ENCODE results near the gene PLIN4. TPM values are rescaled to one million over a fixed set of nuclear protein-coding genes. Genes with fewer than 3 reads are reported as not detected.
A peak's percentile ranks its signal among the peaks of the same experiment; 100 is the strongest.
"Not testable (repeated sequence)": the region's sequence is repeated elsewhere in the genome, so short reads cannot be mapped to it uniquely, and the experiment has no call there.

PLIN4 gene
- total RNA-seq, 1 donor from 2014 or later: 27.1 TPM

DNA sequence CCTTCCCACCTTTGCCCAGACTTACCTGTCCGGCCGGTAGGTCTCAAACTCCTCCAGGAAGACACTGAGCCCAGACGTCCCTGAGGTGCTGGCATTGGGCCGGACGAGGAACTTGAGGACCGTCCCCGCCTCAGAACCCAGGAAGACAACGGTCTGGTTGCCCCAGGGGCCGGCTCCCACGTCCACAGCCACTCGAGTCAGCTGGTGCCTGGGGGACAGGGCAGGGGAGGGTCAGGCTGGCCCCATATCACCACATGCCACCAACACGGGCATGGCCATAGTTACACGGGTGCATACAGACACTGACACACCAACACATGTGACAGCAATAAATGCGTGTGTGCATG is 29.9 kb upstream of the PLIN4 start:
- no peak for DNase-seq (ENCODE audit: low spot score)

DNA sequence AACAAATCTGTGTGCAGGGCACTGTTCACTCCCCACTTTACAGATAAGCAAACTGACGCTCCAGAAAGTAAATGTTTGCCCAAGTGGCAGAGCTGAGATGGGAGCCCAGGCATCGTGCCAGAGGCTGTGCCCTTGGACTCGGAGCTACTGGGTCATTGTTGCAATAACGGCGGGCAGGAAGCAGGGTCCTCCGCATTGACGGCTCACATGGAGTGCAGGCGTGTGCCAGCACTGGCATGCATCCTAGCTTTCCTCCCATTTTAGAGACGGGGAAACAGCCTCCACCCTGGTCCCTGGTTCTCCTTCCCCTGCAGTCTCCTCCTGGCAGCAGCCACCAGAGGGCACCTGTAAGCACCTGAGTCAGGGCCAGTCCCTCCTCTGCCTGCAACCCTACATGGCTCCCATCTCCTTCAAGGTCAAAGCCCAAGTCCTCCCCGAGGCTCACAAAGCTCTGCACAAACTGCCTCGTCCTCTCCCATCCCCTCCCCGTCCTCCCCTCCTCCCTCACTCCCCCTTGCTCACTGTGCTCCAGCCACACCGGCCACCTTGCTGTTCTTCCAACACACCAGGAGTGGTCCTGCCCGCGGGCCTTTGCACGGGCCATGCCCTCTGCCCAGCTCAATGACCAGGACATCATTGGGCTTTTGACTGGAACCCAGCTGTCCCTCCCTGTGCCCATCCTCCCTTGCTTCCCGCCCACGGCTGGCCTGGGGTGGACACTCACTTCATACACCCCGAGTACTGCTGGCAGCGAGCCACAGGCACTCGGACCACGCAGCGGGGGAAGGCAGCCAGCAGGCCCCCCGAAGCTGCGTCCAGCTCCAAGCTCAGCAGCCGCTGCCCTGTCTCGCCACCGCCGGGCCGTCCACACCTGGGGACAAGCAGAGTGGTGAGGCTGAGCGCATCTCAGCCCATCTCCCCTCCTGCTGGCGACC is 29.3 kb upstream of the PLIN4 start:
- no peak for DNase-seq (ENCODE audit: low spot score)

DNA sequence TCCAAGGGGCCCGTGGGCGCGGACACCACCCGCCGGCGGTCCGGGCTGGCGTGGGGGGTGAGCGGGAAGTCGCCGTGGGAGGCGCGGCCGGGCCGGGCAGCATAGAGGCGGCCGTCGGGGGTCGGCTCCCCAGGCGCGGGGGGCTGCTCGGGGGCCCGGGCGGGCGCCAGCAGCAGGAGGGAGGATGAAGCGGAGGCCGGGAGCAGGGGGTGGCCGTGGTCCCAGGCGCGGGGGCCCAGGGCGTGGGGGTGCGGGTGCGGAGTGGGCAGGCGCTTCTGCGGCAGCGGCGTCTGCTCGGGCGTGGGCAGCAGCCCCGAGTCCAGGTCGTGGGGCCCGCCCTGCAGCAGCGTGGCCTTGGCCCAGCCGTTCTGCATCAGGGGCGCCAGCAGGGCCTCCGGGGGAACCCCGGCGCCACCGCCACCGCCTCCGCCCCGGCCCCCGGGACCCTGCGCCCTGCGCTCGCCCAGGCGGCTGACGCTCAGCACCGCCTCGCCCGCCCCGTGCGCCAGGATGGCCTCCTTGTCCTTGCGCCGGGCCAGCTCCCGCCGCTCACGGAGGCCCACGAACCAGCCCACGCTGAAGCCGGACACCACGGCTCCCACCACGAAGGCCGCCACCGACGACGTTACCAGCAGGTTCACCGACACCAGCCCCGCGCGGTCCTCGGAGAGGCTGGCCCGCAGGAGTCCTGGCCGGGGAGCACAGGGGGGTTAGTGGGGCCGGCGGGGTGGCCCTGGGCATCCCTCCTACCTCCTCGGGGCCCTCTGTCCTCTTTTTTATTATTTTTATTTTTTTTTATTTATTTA is 25.8 kb upstream of the PLIN4 start:
- no peak for DNase-seq (ENCODE audit: low spot score)

DNA sequence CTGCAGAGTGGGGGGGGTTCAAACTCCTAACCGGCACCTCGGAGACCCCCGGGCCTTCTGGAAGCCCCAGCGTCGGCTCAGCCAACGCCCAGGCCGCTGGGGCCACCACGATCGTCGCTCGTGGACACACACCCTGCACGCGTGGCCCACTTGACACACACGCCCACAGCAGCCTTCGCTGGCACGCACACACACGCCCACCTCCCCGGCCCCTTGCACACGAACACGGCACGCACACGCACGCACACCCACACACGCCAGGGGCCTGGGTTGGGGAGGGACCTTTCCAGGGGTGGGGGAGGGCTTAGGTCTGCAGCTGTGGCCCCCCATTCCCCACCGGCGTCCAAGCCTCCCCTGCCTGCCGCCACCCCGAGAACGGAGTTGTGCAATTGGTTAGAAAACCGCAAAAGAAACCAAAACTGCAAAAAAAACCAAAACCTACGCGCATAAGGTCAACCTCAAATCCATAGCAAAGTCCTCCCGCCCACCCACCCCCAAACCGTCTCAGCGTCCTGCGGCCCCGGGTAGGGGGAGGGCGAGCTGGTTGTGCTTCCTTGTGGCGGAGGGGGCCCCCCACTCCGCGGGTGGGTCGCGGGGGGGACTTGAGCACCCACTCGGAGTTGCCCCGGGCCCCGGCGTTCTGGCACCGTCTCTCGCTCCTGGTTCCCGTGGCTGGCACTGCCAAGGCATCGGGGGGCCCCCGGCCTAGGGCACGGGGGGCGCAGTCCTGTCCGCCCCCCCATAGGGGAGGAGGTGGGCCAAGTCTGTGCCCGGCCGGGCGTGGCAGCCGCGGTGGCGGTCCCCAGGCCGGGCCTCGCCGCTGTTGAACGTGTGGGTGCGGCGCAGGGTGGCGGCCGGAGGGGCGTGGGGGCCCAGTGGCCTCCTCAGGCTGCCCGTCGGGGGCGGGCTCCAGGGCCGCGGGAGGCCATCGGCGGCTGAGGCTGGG is 24.9 kb upstream of the PLIN4 start:
- no peak for DNase-seq (ENCODE audit: low spot score)

DNA sequence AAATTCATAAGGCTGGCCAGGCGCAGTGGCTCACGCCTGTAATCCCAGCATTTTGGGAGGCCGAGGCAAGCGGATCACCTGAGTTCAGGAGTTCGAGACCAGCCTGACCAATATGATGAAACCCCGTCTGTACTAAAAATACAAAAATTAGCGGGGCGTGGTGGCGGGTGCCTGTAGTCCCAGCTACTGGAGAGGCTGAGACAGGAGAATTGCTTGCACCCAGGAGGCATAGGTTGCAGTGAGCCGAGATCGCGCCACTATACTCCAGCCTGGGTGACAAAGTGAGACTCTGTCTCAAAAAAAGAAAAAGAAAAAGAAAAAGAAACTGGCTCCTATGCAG is 23.5 kb upstream of the PLIN4 start:
- not testable (repeated sequence) for DNase-seq (ENCODE audit: low spot score)

DNA sequence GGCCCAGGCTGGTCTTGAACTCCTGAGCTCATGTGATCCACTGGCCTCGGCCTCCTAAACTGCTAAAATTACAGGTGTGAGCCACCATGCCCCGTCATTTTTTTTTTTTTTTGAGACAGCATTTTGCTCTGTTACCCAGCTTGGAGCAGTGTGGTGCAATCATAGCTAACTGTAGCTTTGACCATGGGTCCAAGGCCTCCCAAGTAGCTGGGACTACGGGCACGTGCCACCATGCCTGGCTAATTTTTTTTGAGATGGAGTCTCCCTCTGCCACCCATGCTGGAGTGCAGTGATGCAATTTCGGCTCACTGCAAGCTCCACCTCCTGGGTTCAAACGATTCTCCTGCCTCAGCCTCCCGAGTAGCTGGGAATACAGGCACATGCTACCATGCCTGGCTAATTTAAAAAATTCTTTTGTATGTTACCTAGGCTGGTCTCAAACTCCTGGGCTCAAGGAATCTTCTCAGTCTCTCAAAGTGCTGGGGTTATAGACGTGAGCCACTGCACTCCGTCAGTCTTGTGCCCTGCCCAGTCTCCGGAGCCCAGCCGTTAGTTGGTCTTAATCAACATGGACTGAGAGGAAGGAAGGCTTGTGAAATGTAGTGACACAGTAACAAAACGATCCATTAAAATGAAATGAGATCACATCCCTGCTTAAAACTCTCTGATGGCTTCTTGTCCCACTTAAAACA is 23.0 kb upstream of the PLIN4 start:
- no peak for DNase-seq (ENCODE audit: low spot score)

DNA sequence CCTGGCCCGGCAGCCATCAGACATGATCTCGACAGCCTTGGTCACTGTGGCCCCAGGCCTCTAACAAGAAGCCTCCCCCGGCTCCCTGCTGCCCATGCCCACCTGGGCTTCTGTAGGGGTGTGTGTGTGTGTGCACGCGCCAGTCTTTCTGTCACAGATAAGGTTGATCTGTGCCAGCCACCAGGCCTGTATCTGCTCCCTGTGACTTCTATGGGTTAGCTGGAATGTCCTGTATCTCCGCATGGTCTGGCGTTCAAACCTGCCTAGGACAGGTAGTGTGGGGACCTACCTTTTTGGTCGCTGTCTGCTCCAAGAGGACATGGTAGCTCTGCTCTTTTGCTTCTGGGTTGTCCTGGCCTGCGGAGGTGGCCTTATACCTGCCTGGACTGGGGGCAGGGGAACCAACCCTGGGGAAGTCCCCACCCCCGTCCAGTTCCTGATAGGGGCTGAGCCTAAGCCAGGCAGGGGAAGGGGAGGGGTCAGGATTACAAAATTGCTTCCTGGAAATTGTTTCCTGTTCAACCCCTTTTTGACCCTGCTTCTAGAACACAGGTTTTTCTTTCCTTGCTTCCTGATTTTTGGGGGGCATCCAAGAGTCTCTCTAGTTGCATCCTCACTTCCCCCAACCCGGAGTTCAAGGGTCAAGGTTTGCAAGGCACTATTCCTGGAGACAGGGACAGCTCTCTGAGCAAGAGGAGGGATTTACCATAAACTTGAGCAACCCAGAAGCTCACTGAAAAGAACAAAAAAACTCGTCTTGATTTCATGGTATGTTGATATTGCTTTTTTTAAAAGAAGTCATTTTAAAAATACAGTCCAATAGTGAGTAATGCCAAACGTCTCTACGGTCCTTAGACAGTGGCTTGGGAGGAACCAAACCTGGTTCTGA is 21.7 kb upstream of the PLIN4 start, which contains the start of gene LRG1:
Gene LRG1 (minus strand): TSS at position 344 of the 889 bp plus-strand sequence. CDS start 23 bp downstream, at position 321.
- peak; percentile 88 for DNase-seq (ENCODE audit: low spot score)

DNA sequence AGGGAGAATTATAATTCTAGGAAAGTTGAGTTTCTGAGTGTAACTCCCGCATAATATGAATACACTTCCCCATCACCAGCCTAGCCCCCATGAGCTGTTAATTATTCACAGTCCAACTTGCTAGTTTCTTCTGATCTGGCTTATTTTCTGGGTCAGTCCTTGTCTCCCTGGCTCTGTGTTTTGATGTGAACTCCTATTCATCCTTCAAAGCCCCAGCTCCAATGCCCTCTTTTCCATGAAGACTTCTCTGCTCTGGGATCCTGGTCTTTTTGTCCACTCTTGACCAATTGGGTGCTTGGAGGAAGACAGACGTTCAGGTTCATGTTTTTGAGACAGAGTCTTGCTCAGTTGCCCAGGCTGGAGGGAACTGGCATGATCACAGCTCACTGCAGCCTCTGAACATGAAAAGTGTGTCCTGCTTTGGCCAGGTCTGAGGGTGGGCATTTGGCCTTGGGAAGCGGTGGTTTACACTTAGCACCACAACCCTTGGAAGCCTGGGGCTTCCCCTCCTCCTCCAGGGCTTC is 20.9 kb upstream of the PLIN4 start:
- no peak for DNase-seq (ENCODE audit: low spot score)

DNA sequence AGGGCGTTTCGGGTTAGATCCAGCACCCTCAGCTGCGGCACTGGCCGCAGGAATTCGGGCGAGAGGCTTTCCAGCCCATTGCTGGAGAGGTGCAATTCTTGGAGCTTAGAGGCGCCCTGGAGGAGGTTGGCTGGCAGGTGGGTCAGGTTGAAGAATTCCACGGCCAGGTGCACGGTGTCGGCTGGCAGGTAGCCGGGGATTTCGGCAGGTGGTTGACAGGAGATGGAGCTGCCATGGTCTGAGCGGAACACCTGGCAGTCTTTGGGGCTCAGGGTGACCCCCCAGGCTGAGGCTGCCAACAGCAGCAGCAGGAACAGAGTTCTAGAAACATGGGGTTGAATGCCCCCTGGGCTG is 20.3 kb upstream of the PLIN4 start:
- DNase-seq (ENCODE audit: low spot score): no peak

DNA sequence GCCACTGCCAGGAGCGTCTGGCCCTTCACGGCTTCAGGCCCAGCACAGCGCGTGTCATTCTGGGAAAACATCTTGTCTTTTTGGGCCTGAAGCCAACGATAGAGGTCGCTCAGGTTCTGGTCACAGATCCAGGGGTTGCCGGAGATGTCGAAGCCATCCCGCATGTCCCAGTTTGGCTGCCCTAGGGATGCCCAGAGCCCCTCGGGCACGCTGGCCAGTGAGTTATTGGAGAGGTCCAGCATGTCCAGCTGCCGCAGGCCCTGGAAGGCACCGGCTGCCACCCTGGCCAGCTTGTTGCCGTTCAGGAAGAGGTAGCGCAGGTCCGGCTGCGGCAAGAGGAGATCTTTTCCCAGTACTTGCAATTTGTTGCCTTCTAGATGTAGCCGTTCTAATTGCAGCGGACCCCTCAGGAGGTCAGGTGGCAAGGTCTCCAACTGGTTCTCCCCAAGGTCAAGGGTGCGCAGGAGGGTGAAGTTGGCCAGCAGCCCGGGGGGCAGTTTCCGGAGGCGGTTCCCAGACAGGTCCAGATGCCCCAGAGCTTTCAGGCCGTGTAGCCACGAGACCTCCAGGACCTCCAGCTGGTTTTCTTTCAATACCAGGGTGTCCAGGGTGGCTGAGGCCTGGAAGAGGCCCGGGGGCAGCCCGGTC is 19.8 kb upstream of the PLIN4 start:
- no peak for DNase-seq (ENCODE audit: low spot score)

DNA sequence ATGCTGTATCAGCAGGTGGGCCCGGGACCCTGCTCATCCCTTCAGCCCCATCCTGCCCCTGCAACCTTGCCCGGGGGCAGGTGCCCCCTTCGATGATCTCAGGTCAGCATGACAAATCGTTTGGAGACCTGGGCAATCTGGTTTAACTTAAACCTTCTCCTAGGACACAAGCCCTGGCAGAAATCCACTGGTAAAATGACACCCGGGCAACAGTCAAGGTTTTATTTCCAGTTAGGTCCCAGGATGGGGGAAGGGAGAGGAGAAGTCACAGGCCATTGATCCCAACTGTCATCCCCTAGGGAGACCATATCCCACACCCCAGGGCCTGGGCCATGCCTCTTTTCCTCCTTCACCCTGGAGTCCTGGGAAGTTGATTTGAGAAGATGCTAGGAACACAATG is 18.5 kb upstream of the PLIN4 start:
- DNase-seq (ENCODE audit: low spot score): no peak

DNA sequence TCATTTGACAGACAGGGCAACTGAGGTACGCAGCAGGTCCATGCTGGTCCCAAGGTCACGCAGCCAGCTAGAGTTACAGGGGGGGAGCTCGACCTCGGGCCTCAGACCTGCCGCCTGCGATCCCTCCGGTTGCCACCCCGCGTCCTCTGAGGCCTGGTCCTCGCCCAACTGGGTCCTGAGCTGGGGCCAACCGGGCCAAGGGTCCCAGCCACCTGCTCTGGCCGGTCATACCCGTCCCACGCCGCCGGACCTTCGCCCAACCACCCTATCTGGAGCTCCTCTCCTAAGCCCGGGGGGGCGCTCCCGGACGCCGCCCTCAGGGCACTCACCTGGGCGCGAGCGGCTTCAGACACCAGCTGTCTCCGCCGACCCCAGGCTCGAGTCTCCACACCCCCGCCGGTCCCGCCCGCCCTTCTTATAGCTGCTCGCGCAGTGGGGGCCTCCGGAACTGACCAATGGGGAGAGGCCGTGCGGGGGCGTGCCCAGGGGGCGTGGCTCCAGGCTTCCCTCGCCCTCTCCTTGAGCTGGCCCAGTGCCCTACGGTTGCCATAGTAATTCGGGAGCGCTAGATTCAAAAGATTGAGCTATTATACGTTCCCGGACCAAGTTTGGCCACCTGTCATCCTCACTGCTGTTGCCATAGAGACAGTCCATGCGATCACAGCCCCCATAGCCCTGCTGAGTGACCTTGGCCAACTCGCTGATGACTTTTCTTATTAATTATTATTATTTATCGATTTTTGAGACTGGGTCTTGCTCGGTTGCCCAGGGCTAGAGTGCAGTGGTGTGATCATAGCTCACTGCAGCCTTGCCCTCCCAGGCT is 16.8 kb upstream of the PLIN4 start, which contains the start of gene PLIN5:
Gene PLIN5 (minus strand): TSS at position 389 of the 823 bp plus-strand sequence. CDS start 1,150 bp downstream, outside the sequence.
- DNase-seq (ENCODE audit: low spot score): peak; percentile 85

DNA sequence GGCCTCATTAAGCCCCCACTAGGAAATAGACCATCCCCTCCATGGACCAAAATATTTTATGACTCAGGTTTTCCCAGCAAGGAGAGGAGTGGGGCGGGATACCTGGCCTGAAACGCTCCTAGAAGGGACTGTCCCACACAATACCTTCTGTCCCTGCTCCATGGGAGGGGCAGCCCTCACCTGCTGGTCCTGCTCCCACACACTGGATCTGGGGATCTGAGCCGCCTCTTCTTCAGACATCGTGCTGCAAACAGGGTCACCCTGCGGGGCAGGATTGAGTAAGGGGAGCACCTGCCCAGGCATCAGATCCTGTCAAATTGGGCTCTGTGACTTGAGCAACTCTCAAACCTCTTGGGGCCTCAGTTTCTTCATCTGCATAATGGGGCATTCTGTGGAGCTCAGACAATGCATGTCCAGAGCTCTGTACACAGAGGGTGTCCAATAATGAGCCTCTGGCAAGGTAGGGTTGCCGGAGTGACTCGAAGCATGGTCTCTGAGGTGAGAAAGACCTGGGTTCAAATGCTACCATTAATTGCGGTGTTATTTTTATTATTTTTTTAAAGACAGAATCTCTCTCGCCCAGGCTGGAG is 15.6 kb upstream of the PLIN4 start:
- no peak for DNase-seq (ENCODE audit: low spot score)

DNA sequence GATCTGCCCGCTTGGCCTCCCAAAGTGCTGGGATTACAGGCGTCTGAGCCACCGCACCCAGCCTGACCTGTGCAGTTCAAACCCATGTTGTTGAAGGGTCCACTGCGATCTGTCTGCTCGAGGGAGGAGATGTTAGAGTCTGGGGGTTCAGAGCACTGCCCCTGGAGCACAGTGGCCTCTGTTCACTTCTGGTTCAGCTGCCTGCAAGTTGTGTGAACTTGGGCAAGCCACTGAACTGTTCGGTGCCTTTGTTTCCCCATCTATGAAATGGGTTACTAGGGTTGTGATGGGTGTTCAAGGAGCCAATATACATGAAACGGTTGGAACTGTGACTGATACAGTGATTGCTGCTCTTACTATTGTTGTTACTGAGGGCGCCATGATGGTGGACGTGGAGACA is 15.0 kb upstream of the PLIN4 start:
- no peak for DNase-seq (ENCODE audit: low spot score)

DNA sequence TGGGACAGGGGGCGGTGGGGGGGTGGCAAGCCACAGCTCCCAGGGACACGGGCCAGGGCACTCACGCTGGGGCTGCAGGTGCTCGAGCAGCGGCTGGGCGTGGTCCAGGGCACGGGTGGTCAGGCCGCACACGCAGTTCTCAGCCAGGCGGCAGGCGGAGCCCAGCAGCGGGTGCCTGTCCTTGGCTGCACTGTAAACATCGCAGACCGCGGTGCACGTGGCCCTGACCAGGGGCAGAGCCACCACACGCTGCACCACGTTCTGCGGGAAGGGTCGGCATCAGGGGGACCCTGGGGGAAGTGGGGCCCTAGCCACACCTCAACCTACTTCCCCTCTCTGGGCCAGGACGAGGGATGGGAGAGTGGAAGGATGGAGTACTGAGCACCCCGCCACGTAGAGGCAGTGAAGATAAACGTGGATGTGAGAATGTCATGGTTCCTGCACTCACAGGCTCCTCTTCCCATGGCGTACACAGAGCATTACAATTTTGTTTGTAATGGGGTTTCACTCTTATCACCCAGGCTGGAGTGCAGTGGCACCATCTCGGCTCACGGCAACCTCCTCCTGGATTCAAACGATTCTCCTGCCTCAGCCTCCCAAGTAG is 13.4 kb upstream of the PLIN4 start:
- DNase-seq (ENCODE audit: low spot score): no peak

DNA sequence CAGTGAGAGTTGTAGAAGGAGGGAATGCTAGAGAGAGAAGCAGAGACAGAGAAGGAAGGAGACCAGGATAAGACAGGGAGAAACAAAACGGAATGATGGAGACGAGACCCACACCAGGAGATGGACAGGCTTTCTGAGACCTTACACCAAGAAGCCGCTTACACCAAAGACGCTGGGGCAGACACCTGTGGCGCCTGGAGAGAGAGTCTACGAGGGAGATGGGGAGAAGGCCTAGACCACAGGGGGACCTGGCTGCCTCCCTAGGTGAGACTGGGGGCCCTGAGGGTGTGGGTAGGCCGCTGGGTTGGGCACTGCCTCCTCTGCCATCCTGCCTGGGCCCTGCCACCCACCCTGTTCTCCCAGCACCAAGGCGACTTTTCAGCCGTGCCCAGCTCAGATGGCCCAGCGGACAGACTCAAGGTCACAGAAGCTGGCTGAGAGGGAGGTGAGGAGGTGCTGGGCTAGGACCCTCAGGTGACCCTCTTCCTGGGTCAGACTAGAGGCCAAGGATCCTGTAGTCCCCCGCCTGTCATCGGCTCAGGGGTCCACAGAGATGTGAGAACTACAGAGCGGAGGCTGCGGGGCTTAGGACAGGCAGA is 11.7 kb upstream of the PLIN4 start:
- no peak for DNase-seq (ENCODE audit: low spot score)

DNA sequence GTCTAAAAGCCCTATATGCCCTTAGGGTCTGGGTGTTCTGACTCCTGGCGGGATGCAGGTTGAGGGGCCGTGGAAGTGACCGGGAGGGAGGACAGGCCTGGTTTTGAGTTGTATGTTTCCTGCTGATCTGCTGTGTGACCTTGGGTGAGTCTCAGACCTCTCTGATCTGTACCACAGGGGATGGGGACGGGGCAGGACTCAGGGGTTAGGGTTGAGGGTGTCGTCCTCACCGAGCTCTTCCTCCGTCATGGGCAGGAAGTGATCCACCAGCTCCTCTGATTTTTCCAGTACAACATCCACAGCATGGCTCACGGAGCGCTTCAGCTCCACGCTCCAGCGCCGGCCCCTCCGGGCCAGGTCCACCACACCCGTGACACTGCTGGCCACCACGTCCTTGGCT is 10.6 kb upstream of the PLIN4 start:
- no peak for DNase-seq (ENCODE audit: low spot score)
